ENCODE measurements around the gene PDE1A.
A peak's percentile ranks its signal among the peaks of the same experiment; 100 is the strongest.

Gene PDE1A

GRCh38 chr2:182426082-182426917, 536 bp downstream of the PDE1A start (continued):
- TF ChIP-seq ZNF510 (tag by site-specific recombination; IDR thresholded peaks at IDR 0.05; ENCODE audit: insufficient replicate concordance) (no peak), ZNF449 (tag by site-specific recombination; IDR thresholded peaks at IDR 0.05) (no peak), ZNF610 (tag by site-specific recombination; IDR thresholded peaks at IDR 0.05; ENCODE audit: borderline replicate concordance) (no peak), ZNF792 (tag by site-specific recombination; IDR thresholded peaks at IDR 0.05) (no peak), ZNF24 (tag by site-specific recombination; IDR thresholded peaks at IDR 0.05) (no peak), ZBTB49 (tag by site-specific recombination; IDR thresholded peaks at IDR 0.05; ENCODE audit: low read depth) (no peak), ZNF311 (tag by site-specific recombination; IDR thresholded peaks at IDR 0.05; ENCODE audit: borderline replicate concordance) (no peak), ZNF18 (tag by site-specific recombination; IDR thresholded peaks at IDR 0.05) (no peak), ZNF366 (tag by site-specific recombination; conservative IDR thresholded peaks at IDR 0.05) (no peak), ZNF335 (tag by site-specific recombination; conservative IDR thresholded peaks at IDR 0.05) (peak; percentile 78), ZNF830 (tag by site-specific recombination; IDR thresholded peaks at IDR 0.05; ENCODE audit: low read depth) (no peak), ZNF791 (tag by site-specific recombination; IDR thresholded peaks at IDR 0.05) (no peak), ZBTB1 (tag by site-specific recombination; IDR thresholded peaks at IDR 0.05) (no peak), ZBTB20 (tag by site-specific recombination; IDR thresholded peaks at IDR 0.05) (no peak), YY2 (tag by site-specific recombination; IDR thresholded peaks at IDR 0.05) (no peak), FEZF1 (tag by site-specific recombination; IDR thresholded peaks at IDR 0.05) (no peak), ZBTB17 (tag by site-specific recombination; IDR thresholded peaks at IDR 0.05) (peak; percentile 81)

- ChIA-PET POLR2A (no interaction called here), CTCF (no interaction called here)
- Histone ChIP-seq H3K4me1 (ENCODE audit: control insufficient read depth, insufficient read depth, low read length) (no peaks in the 10 kb centered on the region; the same call in 1 of the 2 replicates), H3K4me3 (ENCODE audit: low read depth, low read length) (no peak overlapping the region), H3K9me3 (ENCODE audit: control insufficient read depth, insufficient read depth, low read depth, low read length) (no peaks in the 10 kb centered on the region), H3K36me3 (ENCODE audit: control insufficient read depth in 2 of 2, insufficient read depth in 1 of 2, low read length in 2 of 2) (no peaks in the 10 kb centered on the region), H3K27ac (ENCODE audit: extremely low read depth, low read depth, low read length) (no peak overlapping the region)
- TF ChIP-seq REPIN1 (tag by site-specific recombination; IDR thresholded peaks at IDR 0.05; ENCODE audit: low read depth): no peak
- no peak for TF ChIP-seq PRDM10 (tag by site-specific recombination; IDR thresholded peaks at IDR 0.05)
- no peak for TF ChIP-seq ZNF768 (tag by site-specific recombination; IDR thresholded peaks at IDR 0.05)
- TF ChIP-seq ZNF791 (tag by site-specific recombination; IDR thresholded peaks at IDR 0.05): no peak
- TF ChIP-seq KLF17 (tag by site-specific recombination; IDR thresholded peaks at IDR 0.05): no peak
Measured at GRCh38 chr2:182422864-182423263, 4.0 kb downstream of the PDE1A start.
